Ureter (tissue), 1 donor: Measurements from ENCODE around the gene MYT1. TPM values are rescaled to one million over a fixed set of nuclear protein-coding genes. Genes with fewer than 3 reads are reported as not detected.
"Not testable (repeated sequence)": the region's sequence is repeated elsewhere in the genome, so short reads cannot be mapped to it uniquely, and the experiment has no call there.

Experiments
- DNase-seq: peaks from one replicate; pipeline ENCODE4 v3.0.0-alpha.2; 2020; ENCODE audit warnings: low spot score
- total RNA-seq: library from RNA; stranded (reverse); gene quantifications from one replicate; pipeline ENCODE4 v1.2.4, GENCODE V29; 2023
- donor health status: DM: yes; HTN: yes; CAD: no.

MYT1 gene
- total RNA-seq, 1 donor from 2014 or later = 0.18 TPM

DNA sequence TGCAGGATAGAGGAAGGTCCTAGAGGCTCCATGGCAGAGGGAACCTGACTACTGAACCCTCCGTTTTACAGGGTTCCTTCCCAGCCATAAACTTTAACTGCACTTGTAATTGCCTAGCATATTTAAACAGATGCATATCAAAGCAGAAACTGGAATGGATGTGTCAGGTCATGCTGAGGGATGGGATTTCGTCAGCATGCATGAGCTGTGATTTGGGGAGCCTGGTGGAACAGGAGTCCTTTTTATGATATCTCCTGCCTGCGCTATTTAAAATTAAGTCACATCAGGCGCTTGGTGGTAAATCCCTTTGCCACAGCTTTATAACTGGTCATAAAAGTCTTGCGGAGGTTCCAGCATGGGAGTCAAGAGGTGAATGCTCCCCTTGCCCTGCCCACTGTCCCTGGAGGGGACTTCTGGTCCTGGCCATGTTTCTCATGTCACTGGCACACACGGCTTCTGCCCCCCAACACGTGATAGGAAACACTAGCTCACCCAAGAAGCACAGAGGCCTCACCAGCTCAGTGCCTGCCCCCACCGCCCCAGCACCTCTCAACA lies 65.3 kb downstream of the MYT1 start:
- DNase-seq = no peak

- DNase-seq = no peak
Measured at GRCh38 chr20:64230461-64231145, 66.4 kb downstream of the MYT1 start.

GRCh38 chr20:64231621-64232550 lies 67.6 kb downstream of the MYT1 start:
- DNase-seq = no peak

DNA sequence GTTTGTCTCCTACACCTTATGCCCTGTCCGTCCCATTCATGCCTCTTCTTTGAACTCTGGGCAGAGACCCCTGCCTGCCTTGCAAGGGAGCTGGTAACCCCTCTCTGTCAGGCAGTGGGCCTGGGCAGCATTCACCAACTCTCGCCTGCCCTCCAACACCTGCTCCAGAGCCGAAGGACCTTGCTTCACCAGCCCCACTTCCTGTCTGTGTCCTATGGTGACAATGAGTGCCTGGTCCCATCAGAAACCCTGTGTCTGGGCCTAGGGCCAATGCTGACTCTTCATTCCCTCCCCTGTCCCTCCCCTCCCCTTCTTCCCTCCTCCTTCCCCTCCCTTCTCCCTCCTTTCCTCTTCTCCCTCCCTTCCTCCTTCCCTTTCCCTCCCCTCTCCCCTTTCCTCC lies 68.5 kb downstream of the MYT1 start:
- no peak for DNase-seq

GRCh38 chr20:64233725-64234124 lies 69.5 kb downstream of the MYT1 start:
- no peak for DNase-seq

DNA sequence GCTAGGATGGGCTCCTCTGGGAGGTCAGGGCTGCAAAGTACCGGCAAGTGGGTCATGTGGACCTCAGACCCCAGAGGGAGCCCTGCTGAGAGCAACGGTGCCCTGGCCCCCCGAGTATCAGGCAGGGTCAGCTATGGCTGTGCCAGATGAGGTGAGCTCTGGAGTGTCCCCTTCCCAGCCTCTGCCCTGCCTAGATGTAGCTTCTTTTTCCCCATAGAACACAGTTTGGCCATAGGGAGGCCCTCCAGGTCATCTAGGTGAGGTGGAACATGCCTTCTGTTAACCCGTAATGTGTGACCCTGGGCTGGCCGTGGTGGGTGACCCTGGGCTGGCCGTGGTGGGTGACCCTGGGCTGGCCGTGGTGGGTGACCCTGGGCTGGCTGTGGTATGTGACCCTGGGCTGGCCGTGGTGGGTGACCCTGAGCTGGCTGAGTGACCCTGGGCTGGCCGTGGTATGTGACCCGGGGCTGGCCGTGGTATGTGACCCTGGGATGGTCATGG lies 70.1 kb downstream of the MYT1 start:
- no peak for DNase-seq

DNA sequence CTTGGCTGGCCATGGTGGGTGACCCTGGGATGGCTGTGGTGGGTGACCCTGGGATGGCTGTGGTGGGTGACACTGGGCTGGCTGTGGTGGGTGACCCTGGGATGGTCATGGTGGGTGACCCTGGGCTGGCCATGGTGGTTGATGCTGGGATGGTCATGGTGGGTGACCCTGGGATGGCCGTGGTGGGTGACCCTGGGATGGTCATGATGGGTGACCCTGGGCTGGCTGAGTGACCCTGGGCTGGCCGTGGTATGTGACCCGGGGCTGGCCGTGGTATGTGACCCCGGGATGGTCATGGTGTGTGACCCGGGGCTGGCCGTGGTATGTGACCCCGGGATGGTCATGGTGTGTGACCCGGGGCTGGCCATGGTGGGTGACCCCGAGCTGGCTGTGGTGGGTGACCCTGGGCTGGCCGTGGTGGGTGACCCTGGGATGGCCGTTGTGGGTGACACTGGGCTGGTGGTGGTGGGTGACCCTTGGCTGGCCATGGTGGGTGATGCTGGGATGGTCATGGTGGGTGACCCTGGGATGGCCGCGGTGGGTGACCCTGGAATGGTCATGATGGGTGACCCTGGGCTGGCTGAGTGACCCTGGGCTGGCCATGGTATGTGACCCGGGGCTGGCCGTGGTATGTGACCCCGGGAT lies 70.8 kb downstream of the MYT1 start:
- DNase-seq = not testable (repeated sequence)

DNA sequence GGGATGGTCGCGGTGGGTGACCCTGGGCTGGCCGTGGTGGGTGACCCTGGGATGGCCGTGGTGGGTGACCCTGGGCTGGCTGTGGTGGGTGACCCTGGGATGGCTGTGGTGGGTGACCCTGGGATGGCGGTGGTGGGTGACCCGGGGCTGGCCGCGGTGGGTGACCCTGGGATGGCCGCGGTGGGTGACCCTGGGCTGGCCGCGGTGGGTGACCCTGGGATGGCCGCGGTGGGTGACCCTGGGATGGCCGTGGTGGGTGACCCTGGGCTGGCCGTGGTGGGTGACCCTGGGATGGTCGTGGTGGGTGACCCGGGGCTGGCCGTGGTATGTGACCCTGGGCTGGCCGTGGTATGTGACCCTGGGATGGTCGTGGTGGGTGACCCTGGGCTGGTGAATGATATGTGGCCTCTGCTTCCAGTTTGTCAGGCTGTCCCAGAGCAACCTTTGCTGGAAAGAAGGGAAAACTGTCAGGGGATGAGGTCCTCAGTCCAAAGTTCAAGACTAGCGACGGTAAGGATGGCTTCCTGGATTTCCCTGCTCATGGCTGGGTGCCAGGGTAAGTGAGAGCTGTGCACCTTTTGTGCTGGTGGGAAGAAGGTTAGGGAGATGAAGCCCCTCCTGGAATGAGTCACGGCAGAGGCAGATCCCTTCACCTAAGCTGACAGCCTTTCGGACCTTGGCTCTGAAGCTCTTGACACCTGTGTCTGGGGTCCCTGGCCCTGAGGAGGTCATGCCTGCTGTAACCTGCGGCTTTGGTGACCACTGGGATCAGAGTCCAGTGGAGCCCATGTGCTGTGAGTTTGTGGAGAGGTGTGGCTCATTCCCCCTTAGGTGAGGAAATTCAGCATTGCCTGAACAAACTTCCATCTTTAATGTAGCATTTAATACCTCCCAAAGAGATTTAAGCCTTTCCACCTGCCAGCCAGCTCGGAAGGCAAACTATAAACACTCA lies 72.2 kb downstream of the MYT1 start:
- no peak for DNase-seq

- no peak for DNase-seq
Measured at GRCh38 chr20:64237316-64237715, 73.1 kb downstream of the MYT1 start.

DNA sequence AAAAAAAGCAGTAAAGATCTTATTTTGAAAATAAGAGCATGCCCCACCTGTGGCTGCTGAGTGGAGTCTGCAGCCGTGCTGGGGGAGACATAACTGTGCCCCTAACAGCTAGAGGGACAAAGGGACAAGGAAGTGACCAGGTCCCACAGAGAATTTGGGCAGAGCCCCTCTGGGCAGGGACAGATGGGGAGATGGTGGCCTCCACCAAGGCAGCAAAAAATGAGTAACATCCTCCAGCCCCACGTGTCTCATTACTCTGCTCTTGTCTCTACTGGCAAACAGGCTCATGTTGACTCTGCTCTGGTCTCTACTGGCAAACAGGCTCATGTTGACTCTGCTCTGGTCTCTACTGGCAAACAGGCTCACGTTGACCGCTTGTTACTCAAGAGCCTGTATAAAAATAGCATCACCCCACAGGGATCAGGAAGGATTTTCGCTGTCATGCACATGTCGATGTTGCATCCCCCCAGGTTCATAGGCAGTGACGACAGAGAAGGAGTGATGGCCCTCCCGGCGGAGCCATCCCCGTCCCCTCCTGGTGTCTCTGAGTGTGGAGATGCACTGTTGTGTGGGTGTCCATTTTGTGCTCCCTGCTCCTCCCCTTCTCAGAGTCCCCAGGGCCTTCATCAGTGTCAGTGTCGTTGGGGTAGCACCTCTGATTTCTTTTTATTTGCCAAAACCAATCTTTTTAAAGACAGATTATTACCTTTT lies 74.0 kb downstream of the MYT1 start:
- DNase-seq = no peak

- DNase-seq = no peak
Measured at GRCh38 chr20:64238851-64239387, 74.7 kb downstream of the MYT1 start.

DNA sequence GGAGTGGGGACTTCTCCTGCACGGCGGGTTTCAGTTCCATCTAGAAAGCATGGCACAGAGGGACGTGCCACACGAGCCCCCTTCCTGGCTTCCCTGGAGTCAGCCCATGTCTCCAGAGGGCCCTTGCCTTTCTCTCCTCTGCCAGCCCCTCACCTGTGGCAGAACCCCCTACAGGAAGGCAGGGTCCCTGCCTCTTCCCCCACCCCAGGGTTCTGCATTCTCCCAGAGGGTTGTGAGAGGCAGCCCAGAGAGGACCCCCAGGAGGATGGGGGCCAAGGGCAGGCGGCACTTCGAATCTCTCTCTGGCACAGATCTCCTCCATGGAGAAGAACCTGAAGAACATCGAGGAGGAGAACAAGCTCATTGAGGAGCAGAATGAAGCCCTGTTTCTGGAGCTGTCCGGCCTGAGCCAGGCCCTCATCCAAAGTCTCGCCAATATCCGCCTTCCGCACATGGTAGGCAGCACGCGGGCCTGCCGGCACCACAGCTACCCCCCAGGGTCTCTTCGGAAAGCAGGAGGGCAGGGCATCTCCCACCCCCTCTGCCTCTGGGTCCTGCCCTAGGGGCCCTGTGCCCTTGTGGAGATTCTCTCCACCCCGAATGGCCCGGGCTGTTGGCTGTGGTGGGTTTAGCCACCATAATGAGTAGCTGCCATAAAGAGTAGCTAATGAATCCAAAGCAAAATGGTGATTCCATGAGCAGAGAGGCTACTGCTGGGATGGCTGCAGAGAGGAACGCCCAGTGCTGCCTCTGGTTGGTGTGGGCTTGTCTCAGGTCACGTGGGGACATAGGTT lies 75.4 kb downstream of the MYT1 start:
- DNase-seq = no peak

DNA sequence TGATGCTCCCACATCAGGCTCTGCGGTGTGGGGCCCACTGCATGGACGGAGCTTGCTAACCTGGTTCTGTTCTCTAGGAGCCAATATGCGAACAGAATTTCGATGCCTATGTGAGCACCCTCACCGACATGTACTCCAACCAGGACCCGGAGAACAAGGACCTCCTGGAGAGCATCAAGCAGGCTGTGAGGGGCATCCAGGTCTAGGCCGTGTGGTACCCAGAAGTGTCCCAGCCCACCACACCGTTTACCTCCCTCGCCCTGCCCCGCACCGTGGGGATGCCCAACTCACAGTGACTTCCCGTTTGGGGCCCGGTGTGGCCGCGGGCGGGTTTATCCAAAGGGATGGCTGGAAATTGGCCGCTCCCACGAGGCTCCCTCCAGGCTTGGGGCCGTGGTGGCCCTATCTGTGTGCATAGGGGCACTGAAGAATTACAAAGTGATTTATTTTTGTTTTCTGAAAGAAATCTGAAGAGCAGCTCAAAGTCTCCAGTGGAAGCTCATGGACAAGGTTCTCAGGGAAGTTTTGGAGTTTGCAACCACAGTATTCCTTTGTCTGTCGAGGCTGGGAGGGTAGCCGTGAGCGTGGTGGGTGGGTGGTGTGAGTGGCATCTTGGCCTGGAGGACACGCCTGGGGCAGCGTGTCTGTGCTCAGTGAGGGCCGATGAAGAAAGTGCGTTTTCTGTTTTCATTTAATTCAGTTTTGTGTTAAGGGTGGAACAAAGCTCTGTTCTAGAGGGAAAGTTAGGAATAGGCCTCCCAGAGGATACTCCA lies 76.2 kb downstream of the MYT1 start:
- DNase-seq = no peak

DNA sequence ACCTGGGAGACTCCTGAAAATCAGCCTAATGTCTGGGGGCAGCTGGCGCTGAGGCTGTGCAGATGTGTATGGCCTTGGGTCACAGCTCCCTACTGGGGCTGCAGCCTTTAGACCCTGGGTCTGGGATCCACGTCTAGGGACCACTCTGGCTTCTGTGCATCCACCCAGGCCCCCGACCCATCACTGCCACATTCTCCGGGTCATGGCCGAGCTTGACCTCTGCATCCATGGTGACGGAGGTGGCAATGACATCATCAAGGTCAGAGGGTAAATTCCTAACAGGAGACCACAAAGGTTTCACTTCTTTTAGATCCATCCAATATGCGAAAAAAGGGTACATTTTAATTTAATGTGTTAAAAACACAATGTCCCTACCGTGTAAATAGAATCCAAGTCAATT lies 76.8 kb downstream of the MYT1 start:
- DNase-seq = no peak

DNA sequence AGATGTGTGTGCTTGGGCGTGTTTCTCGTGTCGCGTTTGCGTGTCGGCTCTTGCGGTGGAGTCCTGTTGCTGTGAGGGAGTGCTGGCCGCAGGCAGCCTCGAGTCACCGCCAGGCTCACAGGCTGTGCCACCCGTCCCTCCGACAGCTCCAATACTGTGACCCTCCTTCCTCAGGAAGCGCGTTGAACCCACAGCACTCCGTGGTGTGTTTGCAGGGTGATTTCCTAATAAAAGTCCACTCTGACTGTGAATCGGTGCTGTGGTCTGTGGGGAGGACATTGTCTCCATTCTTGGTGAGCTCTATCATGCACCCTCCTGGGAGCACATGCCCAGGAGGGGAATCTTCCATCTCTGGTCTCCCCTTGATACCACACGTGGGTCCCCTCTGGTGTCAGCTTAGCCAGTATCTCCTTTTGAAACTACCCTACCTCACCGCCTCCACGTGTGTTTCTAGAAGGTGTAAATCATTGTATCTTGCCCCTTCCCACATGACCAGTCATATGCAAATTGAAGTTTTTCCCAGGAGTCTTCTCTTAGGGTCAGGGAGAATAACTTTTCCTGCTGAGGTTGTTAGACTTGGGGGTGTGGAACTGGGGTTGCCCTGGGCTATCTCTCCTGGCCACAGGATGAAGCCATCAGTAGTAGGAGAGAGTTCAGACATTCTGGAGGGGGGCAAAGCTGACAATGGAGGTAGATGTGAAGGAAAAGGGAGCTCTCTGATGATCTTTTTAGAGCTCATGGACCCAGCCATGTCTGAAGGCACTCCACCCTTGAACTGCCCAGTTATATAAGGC lies 77.9 kb downstream of the MYT1 start:
- no peak for DNase-seq

- DNase-seq = no peak
Measured at GRCh38 chr20:64242797-64243475, 78.7 kb downstream of the MYT1 start.

- no peak for DNase-seq
Measured at GRCh38 chr20:64244281-64244805, 80.1 kb downstream of the MYT1 start.
